ENCODE data around the gene CEP170.
"Not testable (repeated sequence)": the region's sequence is repeated elsewhere in the genome, so short reads cannot be mapped to it uniquely, and the experiment has no call there.

The CEP170 gene

DNA sequence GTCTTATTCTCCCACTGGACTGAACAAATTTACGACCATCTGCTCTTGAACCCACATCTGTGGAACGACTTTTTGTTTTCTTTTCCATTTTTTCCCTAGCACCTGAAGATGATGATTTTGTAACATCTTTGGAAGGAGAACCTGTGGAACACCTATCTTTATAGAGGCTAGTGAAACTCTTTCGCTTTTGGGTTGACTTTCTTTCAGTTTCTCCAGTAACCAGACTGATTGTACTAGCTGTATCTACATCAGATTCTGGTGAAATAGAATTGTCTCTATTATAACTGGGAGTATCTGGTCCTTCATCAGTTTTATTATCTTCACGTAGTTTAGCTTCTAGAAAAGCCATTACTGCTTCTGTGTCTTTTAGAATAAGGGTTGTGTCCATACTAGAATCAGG, 90.2 kb downstream of the CEP170 start:
- not testable (repeated sequence) for H4K20me1 ChIP-seq (ENCODE audit: insufficient read depth, low read length); H3K27me3 ChIP-seq (ENCODE audit: low read depth, low read length); H3K36me3 ChIP-seq (replicated peaks; ENCODE audit: low read depth, low read length); H3K4me1 ChIP-seq (ENCODE audit: low read length); H3K9ac ChIP-seq (ENCODE audit: low read length); H2AFZ ChIP-seq (ENCODE audit: low read depth, low read length); H3K4me2 ChIP-seq (ENCODE audit: low read length); H3K9me3 ChIP-seq (ENCODE audit: insufficient read depth, low read length); H3K4me3 ChIP-seq (ENCODE audit: low read length); H3K27ac ChIP-seq (ENCODE audit: low read length); H3K79me2 ChIP-seq (ENCODE audit: low read length)

DNA sequence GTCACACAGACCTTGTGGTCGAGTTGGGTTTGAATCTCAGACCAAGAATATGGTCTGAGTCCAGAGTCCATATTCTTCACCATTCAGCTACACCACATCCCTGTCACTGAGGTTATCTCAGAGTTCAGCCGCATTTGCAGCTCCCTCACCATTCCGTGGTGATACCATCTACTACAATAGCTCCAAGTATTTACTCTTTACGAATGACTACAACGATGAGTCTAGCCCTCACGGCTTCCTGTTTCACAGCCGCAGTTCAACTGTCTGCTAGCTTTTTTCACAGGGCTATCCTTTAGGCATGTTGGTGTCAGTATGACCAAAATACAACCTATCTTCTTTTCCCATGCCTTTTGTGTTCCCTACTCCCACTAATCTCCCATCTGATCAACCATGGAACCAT, 104.2 kb downstream of the CEP170 start:
- H3K4me3 ChIP-seq (ENCODE audit: low read length); H2AFZ ChIP-seq (ENCODE audit: low read depth, low read length); H3K9ac ChIP-seq (ENCODE audit: low read length); H3K27ac ChIP-seq (ENCODE audit: low read length); H3K4me2 ChIP-seq (ENCODE audit: low read length); H3K4me1 ChIP-seq (ENCODE audit: low read length); H3K36me3 ChIP-seq (replicated peaks; ENCODE audit: low read depth, low read length); H4K20me1 ChIP-seq (ENCODE audit: insufficient read depth, low read length); H3K9me3 ChIP-seq (ENCODE audit: insufficient read depth, low read length); H3K79me2 ChIP-seq (ENCODE audit: low read length); H3K27me3 ChIP-seq (ENCODE audit: low read depth, low read length): not testable (repeated sequence)

DNA sequence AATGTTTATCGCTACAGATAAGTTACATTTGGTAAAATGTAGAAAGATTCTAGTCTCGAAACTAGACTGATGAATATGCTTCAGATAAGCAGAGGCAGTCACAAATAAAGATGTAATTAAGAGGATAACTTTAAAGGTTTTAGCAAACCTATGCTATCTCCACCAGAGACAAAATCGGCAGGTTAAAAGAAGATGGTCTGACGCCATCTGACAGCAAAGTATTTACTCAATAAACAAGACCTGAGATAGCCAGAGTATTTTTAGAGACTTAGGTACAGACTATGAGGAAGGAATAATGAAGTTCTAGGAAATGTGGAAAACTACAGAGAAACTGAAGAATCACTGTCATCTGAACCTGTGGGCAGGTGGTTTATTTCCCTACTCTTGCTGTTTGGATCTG, 106.0 kb downstream of the CEP170 start:
- not testable (repeated sequence) for H4K20me1 ChIP-seq (ENCODE audit: insufficient read depth, low read length); H3K36me3 ChIP-seq (replicated peaks; ENCODE audit: low read depth, low read length); H3K9me3 ChIP-seq (ENCODE audit: insufficient read depth, low read length); H3K27ac ChIP-seq (ENCODE audit: low read length); H2AFZ ChIP-seq (ENCODE audit: low read depth, low read length); H3K27me3 ChIP-seq (ENCODE audit: low read depth, low read length); H3K4me2 ChIP-seq (ENCODE audit: low read length); H3K4me1 ChIP-seq (ENCODE audit: low read length); H3K79me2 ChIP-seq (ENCODE audit: low read length); H3K4me3 ChIP-seq (ENCODE audit: low read length); H3K9ac ChIP-seq (ENCODE audit: low read length)

- H3K4me3 ChIP-seq (ENCODE audit: low read length); H3K9ac ChIP-seq (ENCODE audit: low read length): not testable (repeated sequence)
Measured at GRCh38 chr1:243147351-243147750, 107.7 kb downstream of the CEP170 start.

GRCh38 chr1:243140498-243140897, 114.6 kb downstream of the CEP170 start:
- H3K4me3 ChIP-seq (ENCODE audit: low read length); H3K9me3 ChIP-seq (ENCODE audit: insufficient read depth, low read length); H4K20me1 ChIP-seq (ENCODE audit: insufficient read depth, low read length); H3K27me3 ChIP-seq (ENCODE audit: low read depth, low read length); H3K9ac ChIP-seq (ENCODE audit: low read length); H3K4me2 ChIP-seq (ENCODE audit: low read length); H3K4me1 ChIP-seq (ENCODE audit: low read length); H2AFZ ChIP-seq (ENCODE audit: low read depth, low read length); H3K36me3 ChIP-seq (replicated peaks; ENCODE audit: low read depth, low read length); H3K79me2 ChIP-seq (ENCODE audit: low read length); H3K27ac ChIP-seq (ENCODE audit: low read length): not testable (repeated sequence)

More at GRCh38 chr1:243147351-243147750, 107.7 kb downstream of the CEP170 start:
- not testable (repeated sequence) for H3K27ac ChIP-seq (ENCODE audit: low read length); H3K36me3 ChIP-seq (replicated peaks; ENCODE audit: low read depth, low read length); H3K4me2 ChIP-seq (ENCODE audit: low read length); H3K4me1 ChIP-seq (ENCODE audit: low read length); H3K27me3 ChIP-seq (ENCODE audit: low read depth, low read length); H2AFZ ChIP-seq (ENCODE audit: low read depth, low read length); H3K9me3 ChIP-seq (ENCODE audit: insufficient read depth, low read length); H4K20me1 ChIP-seq (ENCODE audit: insufficient read depth, low read length); H3K79me2 ChIP-seq (ENCODE audit: low read length)

GRCh38 chr1:243122876-243123409, 132.1 kb downstream of the CEP170 start:
- not testable (repeated sequence) for H4K20me1 ChIP-seq (ENCODE audit: insufficient read depth, low read length); H3K36me3 ChIP-seq (replicated peaks; ENCODE audit: low read depth, low read length); H2AFZ ChIP-seq (ENCODE audit: low read depth, low read length); H3K79me2 ChIP-seq (ENCODE audit: low read length); H3K27me3 ChIP-seq (ENCODE audit: low read depth, low read length); H3K4me3 ChIP-seq (ENCODE audit: low read length); H3K9ac ChIP-seq (ENCODE audit: low read length); H3K27ac ChIP-seq (ENCODE audit: low read length); H3K9me3 ChIP-seq (ENCODE audit: insufficient read depth, low read length); H3K4me1 ChIP-seq (ENCODE audit: low read length); H3K4me2 ChIP-seq (ENCODE audit: low read length)

DNA sequence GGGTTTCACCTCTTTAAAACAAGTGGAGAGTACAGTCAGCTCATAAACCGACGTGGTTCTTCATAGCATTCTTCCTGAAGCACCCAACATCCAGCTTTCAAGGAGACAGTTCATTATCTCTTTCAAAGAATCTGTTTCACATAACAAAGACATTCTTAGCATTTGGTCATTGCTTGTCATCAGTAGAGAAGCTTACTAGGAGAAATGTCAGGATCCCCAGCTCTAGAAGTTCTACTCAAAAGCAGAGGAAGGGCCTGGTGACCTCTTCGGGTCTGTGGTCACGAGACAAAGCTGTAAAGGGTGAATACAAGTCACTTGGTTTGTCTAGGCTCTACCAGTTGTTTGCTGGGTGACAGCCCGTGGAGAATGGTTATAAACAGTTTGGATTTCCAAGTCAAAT, 133.1 kb downstream of the CEP170 start:
- not testable (repeated sequence) for H3K36me3 ChIP-seq (replicated peaks; ENCODE audit: low read depth, low read length); H3K4me1 ChIP-seq (ENCODE audit: low read length); H3K79me2 ChIP-seq (ENCODE audit: low read length); H3K27ac ChIP-seq (ENCODE audit: low read length); H3K27me3 ChIP-seq (ENCODE audit: low read depth, low read length); H3K9me3 ChIP-seq (ENCODE audit: insufficient read depth, low read length); H3K4me3 ChIP-seq (ENCODE audit: low read length); H4K20me1 ChIP-seq (ENCODE audit: insufficient read depth, low read length); H3K9ac ChIP-seq (ENCODE audit: low read length); H3K4me2 ChIP-seq (ENCODE audit: low read length); H2AFZ ChIP-seq (ENCODE audit: low read depth, low read length)

GRCh38 chr1:243118601-243119322, 136.3 kb downstream of the CEP170 start:
- H3K4me1 ChIP-seq (ENCODE audit: low read length): peaks cover 11% of the 10 kb centered on the region
- not testable (repeated sequence) for H3K9ac ChIP-seq (ENCODE audit: low read length); H3K27me3 ChIP-seq (ENCODE audit: low read depth, low read length); H3K4me3 ChIP-seq (ENCODE audit: low read length); H2AFZ ChIP-seq (ENCODE audit: low read depth, low read length); H3K9me3 ChIP-seq (ENCODE audit: insufficient read depth, low read length); H3K36me3 ChIP-seq (replicated peaks; ENCODE audit: low read depth, low read length); H3K4me2 ChIP-seq (ENCODE audit: low read length); H4K20me1 ChIP-seq (ENCODE audit: insufficient read depth, low read length); H3K79me2 ChIP-seq (ENCODE audit: low read length); H3K27ac ChIP-seq (ENCODE audit: low read length)

- H3K36me3 ChIP-seq (replicated peaks; ENCODE audit: low read depth, low read length); H3K9ac ChIP-seq (ENCODE audit: low read length); H3K9me3 ChIP-seq (ENCODE audit: insufficient read depth, low read length); H3K79me2 ChIP-seq (ENCODE audit: low read length); H3K27me3 ChIP-seq (ENCODE audit: low read depth, low read length); H2AFZ ChIP-seq (ENCODE audit: low read depth, low read length); H3K27ac ChIP-seq (ENCODE audit: low read length); H3K4me3 ChIP-seq (ENCODE audit: low read length); H3K4me2 ChIP-seq (ENCODE audit: low read length); H4K20me1 ChIP-seq (ENCODE audit: insufficient read depth, low read length): not testable (repeated sequence)
- H3K4me1 ChIP-seq (ENCODE audit: low read length): peaks cover 17% of the 10 kb centered on the region
Measured at GRCh38 chr1:243116187-243116586, 138.9 kb downstream of the CEP170 start.

GRCh38 chr1:243114769-243115168, 140.3 kb downstream of the CEP170 start:
- not testable (repeated sequence) for H2AFZ ChIP-seq (ENCODE audit: low read depth, low read length); H3K27me3 ChIP-seq (ENCODE audit: low read depth, low read length); H4K20me1 ChIP-seq (ENCODE audit: insufficient read depth, low read length); H3K79me2 ChIP-seq (ENCODE audit: low read length); H3K36me3 ChIP-seq (replicated peaks; ENCODE audit: low read depth, low read length); H3K9me3 ChIP-seq (ENCODE audit: insufficient read depth, low read length)
- Histone ChIP-seq H3K4me3 (ENCODE audit: low read length) (peak overlapping the region; percentile 57; the same call in 1 of the 2 replicates), H3K9ac (ENCODE audit: low read length) (peak overlapping the region; percentile 8; the same call in 1 of the 2 replicates), H3K4me1 (ENCODE audit: low read length) (peaks cover 17% of the 10 kb centered on the region), H3K27ac (ENCODE audit: low read length) (peak overlapping the region; percentile 19; the same call in 1 of the 2 replicates), H3K4me2 (ENCODE audit: low read length) (peak overlapping the region; percentile 80)
